ENCODE data around the gene RYR1. TPM values are rescaled to one million over a fixed set of nuclear protein-coding genes. Genes with fewer than 3 reads are reported as not detected.

Gene RYR1
- 4.3 to 5.0 TPM (median 5.0 TPM) in 5 replicates for total RNA-seq (2022; extraction: Qiagen RNA extraction; ENCODE audit: low read depth)

DNA sequence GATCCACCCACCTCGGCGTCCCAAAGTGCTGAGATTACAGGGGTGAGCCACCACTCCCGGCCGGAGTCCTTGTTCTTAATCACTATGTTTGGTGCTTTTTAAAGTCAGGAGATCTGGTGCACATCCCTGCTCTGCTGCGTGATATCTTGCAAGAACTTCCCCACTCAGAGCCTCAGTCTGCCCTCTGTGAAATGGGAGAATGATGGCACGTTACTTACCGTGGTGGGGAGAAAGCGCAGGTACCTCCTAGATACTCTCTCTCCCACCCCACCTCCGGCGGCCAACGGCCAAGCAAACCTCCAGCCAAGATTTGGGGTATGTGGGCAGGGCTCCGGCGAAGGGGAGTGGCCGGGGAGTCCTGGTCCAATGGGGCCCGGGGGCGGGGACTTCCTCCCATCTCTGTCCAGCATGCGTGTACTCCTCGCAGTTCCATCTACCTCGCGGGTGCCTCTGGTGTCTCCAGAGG, at the start of gene RYR1:
TSS of gene RYR1 (plus strand) at position 424 of the 466 bp plus-strand sequence. CDS start 139 bp downstream, outside the sequence.

DNA sequence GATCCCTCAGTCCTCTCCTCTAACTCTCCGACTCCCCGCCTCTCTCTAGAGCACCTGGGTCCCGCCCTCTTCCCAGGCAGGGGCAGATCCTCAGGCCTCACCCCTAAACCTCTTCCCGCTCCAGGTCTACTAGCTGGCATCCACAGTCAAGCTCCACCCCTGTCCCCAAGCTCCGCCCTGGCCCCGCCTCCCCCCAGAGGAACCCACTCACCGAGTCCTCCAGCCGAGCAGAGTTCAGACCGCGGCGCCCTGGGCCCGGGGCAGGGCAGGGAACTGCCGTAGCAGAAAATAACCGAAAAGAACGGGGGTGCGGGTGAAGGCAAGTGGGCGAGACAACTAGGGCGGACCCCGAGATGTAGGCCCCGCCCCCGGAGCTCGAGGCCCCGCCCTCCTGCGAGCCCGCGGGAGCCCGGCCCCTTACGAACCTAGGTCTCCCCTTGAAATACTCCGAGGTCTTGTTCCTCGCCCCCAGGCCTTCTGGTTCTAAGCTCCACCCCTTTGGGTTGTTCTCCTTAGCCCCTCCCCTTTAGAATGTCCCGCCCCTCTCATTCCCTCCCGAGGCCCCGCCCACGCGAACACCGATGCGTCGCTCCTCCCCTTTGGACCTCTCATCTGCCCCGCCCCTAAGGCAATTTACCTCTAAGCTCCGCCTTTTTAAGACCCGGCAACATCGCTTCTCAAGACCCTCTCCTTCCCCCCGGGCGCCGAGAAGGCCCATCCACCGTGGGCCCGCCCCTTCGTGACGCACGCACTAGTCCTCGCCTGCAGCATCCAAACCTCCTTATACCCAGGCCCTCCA, 45.7 kb upstream of the RYR1 start, which contains the start of gene GGN:
TSS of gene GGN (minus strand) at position 485 of the 799 bp plus-strand sequence. CDS start 773 bp downstream, outside the sequence.

DNA sequence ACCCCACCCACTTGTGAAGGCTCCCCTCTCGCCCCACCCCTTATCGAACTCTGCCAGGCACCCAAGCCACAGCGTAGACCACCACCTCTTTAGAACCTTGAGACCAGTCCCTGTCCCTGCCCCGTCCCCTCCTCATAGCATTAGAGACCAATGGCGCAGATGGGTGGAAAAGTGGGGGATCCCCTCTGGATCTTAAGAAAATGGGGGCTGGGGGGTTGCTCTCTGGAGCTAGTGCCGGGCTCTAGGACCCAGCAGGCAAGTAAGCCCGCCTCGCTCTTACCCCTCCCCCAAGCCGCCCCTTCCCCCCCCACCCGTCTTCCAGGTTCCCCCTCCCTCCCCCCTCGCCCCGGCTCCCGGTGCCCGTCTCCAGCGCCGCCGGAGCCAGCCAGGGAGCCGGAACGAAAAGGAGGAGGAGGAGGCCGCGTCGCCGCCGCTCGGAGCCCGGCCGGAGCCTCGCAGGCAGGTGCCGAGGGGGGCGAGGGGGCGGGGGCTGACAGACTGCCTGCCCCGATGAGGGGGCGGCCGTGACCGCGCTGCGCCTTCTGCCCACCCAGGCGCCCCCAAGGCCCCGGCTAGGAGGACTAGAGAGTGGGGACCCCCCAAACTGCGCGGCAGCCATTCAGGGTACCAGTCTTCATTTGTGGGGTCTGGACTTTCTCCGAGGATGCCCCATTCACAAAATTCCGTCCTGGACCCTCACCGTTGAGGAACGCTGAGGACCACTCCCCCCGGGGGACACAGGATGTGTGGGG, 45.0 kb upstream of the RYR1 start, which contains the start of gene SPRED3:
TSS of gene SPRED3 (plus strand) at position 349 of the 752 bp plus-strand sequence. CDS start 1,606 bp downstream, outside the sequence.

DNA sequence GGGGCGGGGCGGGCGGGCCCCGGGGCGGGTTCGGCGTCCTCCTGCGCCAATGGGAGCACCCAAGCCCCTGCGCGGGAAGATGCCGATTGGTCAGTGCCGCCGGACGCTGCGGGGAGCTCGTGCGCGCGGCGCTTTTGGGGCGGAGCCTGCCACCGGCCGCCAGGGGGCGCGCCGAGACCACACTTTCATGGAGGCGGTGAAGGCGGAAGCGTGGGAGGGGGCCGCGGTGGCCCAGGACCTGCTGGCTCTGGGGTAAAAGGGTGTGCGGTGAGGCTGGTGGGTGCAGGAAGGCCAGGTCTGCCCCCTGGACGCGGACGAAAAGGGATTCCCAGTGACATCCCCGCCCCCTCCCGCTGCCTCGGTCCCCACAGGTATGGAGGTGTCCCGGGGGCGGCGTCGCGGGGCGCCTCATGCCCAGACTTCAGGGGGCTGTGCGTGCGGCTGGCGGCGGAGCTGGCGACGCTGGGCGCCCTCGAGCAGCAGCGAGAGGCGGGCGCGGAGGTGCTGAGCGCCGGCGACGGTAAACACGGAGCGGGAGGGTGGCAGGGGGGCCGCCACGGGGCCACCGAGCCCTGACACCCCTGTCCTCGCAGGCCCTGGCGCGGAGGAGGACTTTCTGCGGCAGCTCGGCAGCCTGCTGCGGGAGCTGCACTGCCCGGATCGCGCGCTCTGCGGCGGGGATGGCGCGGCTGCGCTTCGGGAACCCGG, 30.4 kb upstream of the RYR1 start, which contains the start of gene FAM98C:
TSS of gene FAM98C (plus strand) at position 127 of the 708 bp plus-strand sequence. CDS start at position 188, 61 bp downstream.

DNA sequence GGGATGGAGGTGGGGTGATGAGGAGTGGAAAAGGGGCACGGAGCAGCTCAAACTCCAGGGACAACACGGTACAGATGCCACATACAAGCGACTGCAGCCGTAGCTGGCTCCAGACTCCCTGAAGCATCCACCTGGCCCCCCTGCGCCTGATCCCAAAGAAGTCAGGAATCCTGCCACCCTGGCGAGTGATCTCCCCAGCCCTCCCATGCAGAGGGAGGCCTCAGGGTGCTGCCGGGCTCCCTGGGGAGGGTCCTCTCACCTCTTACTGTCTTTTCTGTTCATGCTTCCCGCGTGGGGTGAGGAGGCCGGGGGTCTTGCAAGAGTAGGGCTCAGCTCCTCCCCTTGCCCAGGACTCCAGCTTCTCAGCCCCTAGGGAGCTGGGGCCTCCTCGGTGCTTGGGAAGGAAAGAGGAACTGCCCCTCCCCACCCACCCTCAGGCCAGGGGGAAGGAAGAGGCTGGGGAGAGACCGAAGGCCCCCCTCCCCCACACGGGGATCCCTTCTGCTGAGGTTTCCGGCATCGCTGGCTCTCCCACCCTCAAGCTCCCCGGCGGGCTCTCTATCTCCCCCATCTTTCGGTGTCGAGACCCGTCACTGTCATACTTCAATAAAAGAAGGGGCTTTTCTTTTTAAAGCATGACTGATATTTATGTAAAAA, 7.6 kb upstream of the RYR1 start, which contains the start of gene RASGRP4:
TSS of gene RASGRP4 (minus strand) at position 410 of the 657 bp plus-strand sequence. CDS start at position 282, 128 bp downstream.

DNA sequence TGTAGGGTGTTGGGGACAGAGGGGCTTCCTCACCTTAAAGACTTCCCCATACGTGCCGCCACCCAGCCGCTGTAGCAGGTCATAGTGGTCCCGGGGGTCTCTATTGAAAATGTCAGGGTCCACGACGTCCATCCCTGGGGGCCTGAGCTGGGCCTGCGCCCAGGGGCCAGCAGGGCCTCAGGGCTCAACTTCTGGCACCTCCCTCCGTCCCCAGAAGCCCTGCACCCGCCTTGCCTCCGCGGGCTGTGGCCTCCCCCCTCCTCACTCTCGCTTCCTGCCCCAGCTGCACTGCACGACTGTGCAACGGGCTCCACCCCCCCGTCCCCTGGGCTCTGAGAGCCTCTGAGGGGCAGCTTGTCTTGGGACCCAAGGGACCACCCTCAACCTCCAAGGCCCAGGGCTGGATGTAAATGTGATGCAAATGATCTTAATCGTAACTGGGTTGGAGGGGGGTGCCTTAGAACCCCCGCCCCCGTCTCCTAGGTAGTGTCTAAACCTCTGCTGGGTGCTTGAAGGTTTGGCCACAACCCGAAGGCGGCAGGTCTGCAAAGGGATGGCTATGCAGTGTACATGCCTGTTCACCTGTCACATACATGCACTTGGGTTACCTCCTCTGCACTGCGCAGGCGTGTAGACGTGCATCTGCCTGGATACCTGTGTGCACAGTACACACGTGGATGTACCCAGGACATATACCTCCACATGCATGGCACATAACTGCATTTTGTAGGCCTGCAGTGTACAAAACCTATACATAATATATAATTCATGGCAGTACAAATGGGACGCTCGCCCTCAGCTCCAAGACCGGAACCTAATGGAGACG, 184.5 kb downstream of the RYR1 start, which contains the start of gene MAP4K1:
TSS of gene MAP4K1 (minus strand) at position 190 of the 826 bp plus-strand sequence. CDS start at position 132, 58 bp downstream.

DNA sequence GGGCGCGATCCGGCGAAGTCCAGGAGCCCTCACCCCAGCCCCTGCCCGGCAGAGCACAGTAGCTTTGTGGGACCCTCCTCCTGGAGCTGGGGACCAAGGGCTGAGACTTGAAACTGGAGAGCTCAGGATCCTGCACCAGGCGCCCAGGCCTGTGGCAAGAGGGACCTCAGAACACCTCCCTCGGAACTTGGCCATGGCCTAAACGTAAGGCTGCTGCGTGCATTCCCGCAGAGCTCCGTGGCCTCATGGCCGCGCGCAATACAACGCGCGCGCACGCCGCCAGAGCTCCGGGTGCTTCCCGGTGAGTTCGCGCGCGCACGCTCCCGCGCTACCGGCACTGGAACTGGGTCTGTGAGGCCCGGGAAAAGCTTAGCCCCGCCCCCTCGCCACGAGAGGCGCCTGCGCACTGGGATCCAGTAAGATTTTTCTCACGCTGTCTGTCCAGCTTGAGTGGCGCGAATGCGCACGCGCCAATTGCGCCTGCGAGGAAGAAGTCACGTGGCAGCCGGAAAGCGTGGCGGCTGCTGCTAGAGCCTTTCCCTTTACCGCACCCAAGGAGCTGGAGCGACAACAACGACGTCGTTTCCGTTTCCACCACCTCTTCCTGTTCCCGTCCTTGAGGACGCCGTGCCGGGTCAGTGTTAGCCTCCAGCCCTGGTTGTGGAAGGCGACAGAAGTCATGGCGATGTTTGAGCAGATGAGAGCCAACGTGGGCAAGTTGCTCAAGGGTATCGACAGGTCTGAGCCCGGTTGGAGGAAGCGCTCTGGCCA, 185.3 kb downstream of the RYR1 start, which contains the start of gene EIF3K:
TSS of gene EIF3K (plus strand) at position 599 of the 771 bp plus-strand sequence. CDS start at position 680, 81 bp downstream.

Other genes with a start within 250 kb of the RYR1 start
- gene DPF1, start 209.5 kb upstream of the RYR1 start, total RNA-seq (2022; extraction: Qiagen RNA extraction; ENCODE audit: low read depth): 2.9 to 4.9 TPM (median 4.2 TPM) in 5 replicates
- gene PPP1R14A, start 177.3 kb upstream of the RYR1 start, total RNA-seq (2022; extraction: Qiagen RNA extraction; ENCODE audit: low read depth): 107 to 148 TPM (median 129 TPM) in 5 replicates
- gene SPINT2, start 169.1 kb upstream of the RYR1 start, total RNA-seq (2022; extraction: Qiagen RNA extraction; ENCODE audit: low read depth): 286 to 379 TPM (median 364 TPM) in 5 replicates
- gene C19orf33, start 129.4 kb upstream of the RYR1 start, total RNA-seq (2022; extraction: Qiagen RNA extraction; ENCODE audit: low read depth): 672 to 771 TPM (median 732 TPM) in 5 replicates
- gene YIF1B, start 117.7 kb upstream of the RYR1 start, total RNA-seq (2022; extraction: Qiagen RNA extraction; ENCODE audit: low read depth): 96.5 to 139 TPM (median 125 TPM) in 5 replicates
- 4.8 to 7.6 TPM (median 5.8 TPM) in 5 replicates for gene KCNK6, start 113.8 kb upstream of the RYR1 start, total RNA-seq (2022; extraction: Qiagen RNA extraction; ENCODE audit: low read depth)
- 0.31 to 2.2 TPM (median 1.4 TPM) in 5 replicates for gene CATSPERG, start 97.9 kb upstream of the RYR1 start, total RNA-seq (2022; extraction: Qiagen RNA extraction; ENCODE audit: low read depth)
- 445 to 514 TPM (median 485 TPM) in 5 replicates for gene PSMD8, start 59.1 kb upstream of the RYR1 start, total RNA-seq (2022; extraction: Qiagen RNA extraction; ENCODE audit: low read depth)
- 0.12 to 0.36 TPM (median 0.24 TPM) in 5 replicates for gene GGN, start 45.7 kb upstream of the RYR1 start, total RNA-seq (2022; extraction: Qiagen RNA extraction; ENCODE audit: low read depth)
- 1.6 to 3.4 TPM (median 2.7 TPM) in 5 replicates for gene SPRED3, start 45.0 kb upstream of the RYR1 start, total RNA-seq (2022; extraction: Qiagen RNA extraction; ENCODE audit: low read depth)
- gene FAM98C, start 30.6 kb upstream of the RYR1 start, total RNA-seq (2022; extraction: Qiagen RNA extraction; ENCODE audit: low read depth): 17.5 to 30.4 TPM (median 26.5 TPM) in 5 replicates
- gene RASGRP4, start 7.5 kb upstream of the RYR1 start, total RNA-seq (2022; extraction: Qiagen RNA extraction; ENCODE audit: low read depth): 0.06 to 0.20 TPM (median 0.07 TPM) in 3 of 5 replicates, not detected in the others
- 0.30 to 1.5 TPM (median 1.1 TPM) in 5 replicates for gene MAP4K1, start 184.3 kb downstream of the RYR1 start, total RNA-seq (2022; extraction: Qiagen RNA extraction; ENCODE audit: low read depth)
- gene EIF3K, start 185.5 kb downstream of the RYR1 start, total RNA-seq (2022; extraction: Qiagen RNA extraction; ENCODE audit: low read depth): 669 to 911 TPM (median 738 TPM) in 5 replicates
- gene ACTN4, start 214.0 kb downstream of the RYR1 start, total RNA-seq (2022; extraction: Qiagen RNA extraction; ENCODE audit: low read depth): 901 to 1,299 TPM (median 1,198 TPM) in 5 replicates